CD4-positive, alpha-beta T cell treated with Interferon gamma for 1 hour (primary cell): ENCODE results near the gene ZNF576.
A peak's percentile ranks its signal among the peaks of the same experiment; 100 is the strongest.
"Not testable (repeated sequence)": the region's sequence is repeated elsewhere in the genome, so short reads cannot be mapped to it uniquely, and the experiment has no call there.

Source experiments
- DNase-seq: peaks from one replicate; pipeline ENCODE4 v3.0.0-alpha.2; 2020

Gene ZNF576

GRCh38 chr19:43628646-43629326 is 32.4 kb downstream of the ZNF576 start:
- no peak for DNase-seq

- DNase-seq: no peak
These were observed 35.1 kb downstream of the ZNF576 start for GRCh38 chr19:43631491-43631890.

GRCh38 chr19:43633520-43633919 is 37.1 kb downstream of the ZNF576 start:
- DNase-seq: no peak

GRCh38 chr19:43634068-43634467 is 37.7 kb downstream of the ZNF576 start:
- DNase-seq: no peak

GRCh38 chr19:43634506-43634871 is 38.1 kb downstream of the ZNF576 start:
- DNase-seq: no peak

GRCh38 chr19:43634872-43635560 is 38.6 kb downstream of the ZNF576 start:
- no peak for DNase-seq

- DNase-seq: not testable (repeated sequence)
These were observed 39.2 kb downstream of the ZNF576 start for GRCh38 chr19:43635561-43635940.

- DNase-seq: no peak
These were observed 39.8 kb downstream of the ZNF576 start for GRCh38 chr19:43636121-43636683.

GRCh38 chr19:43638214-43638994 is 42.0 kb downstream of the ZNF576 start:
- DNase-seq: peak; percentile 9

GRCh38 chr19:43638995-43639518 is 42.7 kb downstream of the ZNF576 start:
- DNase-seq: no peak

- peak; percentile 57 for DNase-seq
These were observed 43.4 kb downstream of the ZNF576 start, which contains the start of gene CADM4 for GRCh38 chr19:43639519-43640423. Gene CADM4, minus strand, starts transcription at chr19:43639850. Its CDS starts 60 bp downstream, at chr19:43639790.

- no peak for DNase-seq
These were observed 44.0 kb downstream of the ZNF576 start for GRCh38 chr19:43640424-43640757.

- DNase-seq: no peak
These were observed 44.9 kb downstream of the ZNF576 start for GRCh38 chr19:43641333-43641732.

- DNase-seq: no peak
These were observed 46.1 kb downstream of the ZNF576 start for GRCh38 chr19:43642531-43642930.

GRCh38 chr19:43643326-43643725 is 46.9 kb downstream of the ZNF576 start:
- no peak for DNase-seq

- no peak for DNase-seq
These were observed 47.8 kb downstream of the ZNF576 start for GRCh38 chr19:43644181-43644580.

GRCh38 chr19:43648633-43649032 is 52.2 kb downstream of the ZNF576 start:
- no peak for DNase-seq

GRCh38 chr19:43649514-43649913 is 53.1 kb downstream of the ZNF576 start:
- no peak for DNase-seq

GRCh38 chr19:43650276-43650675 is 53.9 kb downstream of the ZNF576 start:
- not testable (repeated sequence) for DNase-seq
